Measurements from ENCODE around the gene PBX4. TPM values are rescaled to one million over a fixed set of nuclear protein-coding genes. Genes with fewer than 3 reads are reported as not detected.

PBX4 gene
- total and polyA plus RNA-seq, 4 donors = 2.2 to 8.3 (median 6.8) TPM

DNA sequence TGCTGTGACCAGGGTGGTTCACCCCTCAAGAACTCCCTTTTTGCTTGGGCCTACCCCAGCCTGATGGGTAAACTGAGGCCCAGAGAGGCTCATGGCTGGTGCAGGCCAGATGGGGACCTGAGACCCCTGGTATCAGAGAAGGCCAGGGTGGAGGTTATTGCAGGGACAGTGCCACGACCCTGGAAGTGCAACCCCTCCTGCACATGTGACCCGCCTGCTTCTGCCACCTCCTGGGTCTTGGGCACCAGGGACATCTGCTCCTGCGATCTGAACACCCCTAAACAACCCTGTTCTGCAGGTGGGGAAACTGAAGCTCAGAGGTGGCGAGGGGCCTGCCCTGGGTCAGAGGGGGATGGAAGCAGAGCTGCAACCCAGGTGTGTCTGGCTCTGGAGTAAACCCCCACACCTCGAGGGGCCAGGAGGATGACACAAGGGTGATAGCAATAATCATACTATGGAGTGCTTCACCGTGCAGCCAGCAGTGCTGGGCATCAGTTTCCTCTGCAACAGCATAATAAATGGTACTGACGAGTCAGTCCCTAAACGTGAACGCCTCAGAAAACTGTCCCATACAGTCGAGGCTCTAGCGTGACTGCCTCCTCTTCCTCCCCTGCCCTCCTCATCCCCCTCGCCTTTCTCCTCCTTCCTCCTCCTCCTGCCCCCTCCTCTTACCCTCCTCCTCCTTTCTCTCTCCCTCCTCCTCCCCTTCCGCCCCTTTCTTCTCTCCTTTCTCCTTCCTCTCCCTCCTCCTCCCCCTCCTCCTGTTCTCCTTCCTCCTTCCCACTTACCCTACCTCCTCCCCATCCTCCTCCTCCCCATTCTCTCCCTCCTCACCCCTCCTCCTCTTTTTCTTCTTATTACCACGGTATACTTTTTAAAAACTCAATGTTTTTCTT is 85.4 kb downstream of the PBX4 start:
- H3K4me3 ChIP-seq = no peak overlapping the region
- 71 to 74% methylated on average over 13 to 14 of the region's 14 CpGs for WGBS, 2 donors
- ATAC-seq (ENCODE audit: insufficient read depth, low FRiP score) (no peak), DNase-seq (no peak)
- no peak for TF ChIP-seq CTCF (IDR thresholded peaks at IDR 0.05; ENCODE audit: control extremely low read depth, extremely low read depth)
- H3K4me1 ChIP-seq (ENCODE audit: control insufficient read depth in 5 of 5, insufficient read depth in 5 of 5, low read length in 5 of 5) = peaks cover 0 to 5% (median 0%) of the 10 kb centered on the region in 5 donors
- no peaks in the 10 kb centered on the region for H3K9me3 ChIP-seq (ENCODE audit: control insufficient read depth in 4 of 4, insufficient read depth in 3 of 4, low read length in 3 of 4)
- no peak overlapping the region for H3K9ac ChIP-seq (ENCODE audit: insufficient read depth in 1 of 2, low read length in 2 of 2)
- peaks cover 0 to 13% (median 1%) of the 10 kb centered on the region in 4 donors for H3K36me3 ChIP-seq (ENCODE audit: control insufficient read depth in 4 of 4, insufficient read depth in 4 of 4, low read length in 4 of 4)
- peaks cover 2 to 17% (median 5%) of the 10 kb centered on the region in 3 donors for H3K27me3 ChIP-seq (ENCODE audit: control insufficient read depth in 3 of 3, insufficient read depth in 3 of 3, low read length in 2 of 3)
- no peak overlapping the region for H3K27ac ChIP-seq (ENCODE audit: low read depth in 1 of 2, low read length in 1 of 2)

DNA sequence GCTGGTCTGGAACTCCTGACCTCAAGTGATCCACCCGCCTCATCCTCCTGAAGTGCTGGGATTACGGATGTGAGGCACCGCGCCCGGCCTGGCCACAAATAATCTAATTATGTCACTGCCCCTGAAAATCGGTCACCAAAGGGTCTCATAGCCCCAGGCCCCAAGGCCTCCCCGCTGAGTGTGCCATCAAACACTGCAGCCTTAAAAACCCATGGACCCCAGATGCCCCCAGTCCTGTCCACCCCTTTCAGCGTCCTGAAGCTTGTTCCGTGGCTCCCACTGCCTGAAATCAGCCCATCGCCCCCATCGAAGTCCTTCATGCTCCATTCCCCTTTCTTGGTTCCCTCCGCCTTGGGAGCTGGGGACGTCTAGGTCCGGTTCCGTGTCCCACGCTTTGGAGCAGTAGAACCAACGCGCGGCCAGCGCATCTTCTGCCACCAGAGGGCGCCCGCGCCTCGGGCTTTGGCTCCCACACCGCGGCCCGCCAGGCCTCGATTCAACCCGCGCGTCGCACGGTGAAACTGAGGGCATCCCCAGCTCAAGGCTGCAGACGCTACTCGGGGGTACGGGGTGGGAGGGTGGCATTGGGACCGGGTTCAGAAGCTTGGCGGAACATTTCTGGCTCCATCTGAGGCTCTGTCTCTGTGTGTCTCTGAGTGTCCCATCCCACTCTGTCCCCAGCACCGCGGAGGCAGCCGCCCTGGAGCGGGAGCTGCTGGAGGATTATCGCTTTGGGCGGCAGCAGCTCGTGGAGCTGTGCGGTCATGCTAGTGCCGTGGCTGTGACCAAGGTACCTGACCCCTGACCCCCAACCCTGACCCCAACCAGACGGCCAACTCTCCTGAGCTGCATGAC is 86.3 kb downstream of the PBX4 start:
- WGBS, 2 donors = 26 to 28% methylated on average over 48 of the region's 48 CpGs
- Histone ChIP-seq H3K36me3 (ENCODE audit: control insufficient read depth in 4 of 4, insufficient read depth in 4 of 4, low read length in 4 of 4) (peaks cover 0 to 22% (median 2%) of the 10 kb centered on the region in 4 donors), H3K27ac (ENCODE audit: low read depth in 1 of 2, low read length in 1 of 2) (no peak overlapping the region), H3K9ac (ENCODE audit: insufficient read depth in 1 of 2, low read length in 2 of 2) (no peak overlapping the region), H3K4me1 (ENCODE audit: control insufficient read depth in 5 of 5, insufficient read depth in 5 of 5, low read length in 5 of 5) (peaks cover 0 to 4% (median 0%) of the 10 kb centered on the region in 5 donors), H3K9me3 (ENCODE audit: control insufficient read depth in 4 of 4, insufficient read depth in 3 of 4, low read length in 3 of 4) (no peaks in the 10 kb centered on the region), H3K4me3 (no peak overlapping the region), H3K27me3 (ENCODE audit: control insufficient read depth in 3 of 3, insufficient read depth in 3 of 3, low read length in 2 of 3) (peaks cover 0 to 10% (median 2%) of the 10 kb centered on the region in 3 donors)
- DNase-seq = peak; percentile 76 to 78 (median 77)
- peak; percentile 74 for ATAC-seq (ENCODE audit: insufficient read depth, low FRiP score)
- peak; percentile 87 for TF ChIP-seq CTCF (IDR thresholded peaks at IDR 0.05; ENCODE audit: control extremely low read depth, extremely low read depth)

GRCh38 chr19:19530889-19531288 is 87.6 kb downstream of the PBX4 start:
- peaks cover 0 to 4% (median 0%) of the 10 kb centered on the region in 5 donors for H3K4me1 ChIP-seq (ENCODE audit: control insufficient read depth in 5 of 5, insufficient read depth in 5 of 5, low read length in 5 of 5)
- no peak overlapping the region for H3K9ac ChIP-seq (ENCODE audit: insufficient read depth in 1 of 2, low read length in 2 of 2)
- peaks cover 0 to 3% (median 1%) of the 10 kb centered on the region in 3 donors for H3K27me3 ChIP-seq (ENCODE audit: control insufficient read depth in 3 of 3, insufficient read depth in 3 of 3, low read length in 2 of 3)
- DNase-seq = no peak
- 87 to 95% methylated on average over 4 of the region's 4 CpGs for WGBS, 2 donors
- no peak for ATAC-seq (ENCODE audit: insufficient read depth, low FRiP score)
- no peak for TF ChIP-seq CTCF (IDR thresholded peaks at IDR 0.05; ENCODE audit: control extremely low read depth, extremely low read depth)
- H3K36me3 ChIP-seq (ENCODE audit: control insufficient read depth in 4 of 4, insufficient read depth in 4 of 4, low read length in 4 of 4) = peaks cover 0 to 29% (median 2%) of the 10 kb centered on the region in 4 donors
- H3K27ac ChIP-seq (ENCODE audit: low read depth in 1 of 2, low read length in 1 of 2) = no peak overlapping the region
- H3K4me3 ChIP-seq = no peak overlapping the region
- no peaks in the 10 kb centered on the region for H3K9me3 ChIP-seq (ENCODE audit: control insufficient read depth in 4 of 4, insufficient read depth in 3 of 4, low read length in 3 of 4)

Data from lung (tissue), 12 donors.